Upper lobe of left lung (tissue), 6 donors: ENCODE measurements around the gene NYNRIN. TPM values are rescaled to one million over a fixed set of nuclear protein-coding genes. Genes with fewer than 3 reads are reported as not detected.

ENCODE experiments used
- ATAC-seq, 2 donors: fragments of 200-7000 bp; cut with Tn5 transposase; one replicate each; pipeline ENCODE4 v1.9.1; 2022; ENCODE audit warnings: mild to moderate bottlenecking in 2 of 2, moderate library complexity in 2 of 2; ENCODE audit not compliant: low FRiP score in 2 of 2
- DNase-seq, 2 donors: peaks; one replicate each; pipeline ENCODE4 v3.0.0-alpha.2; 2019 to 2020
- H3K27ac ChIP-seq, 4 donors: fragments of 200-600 bp; sonication (generic); one replicate each; pipeline ENCODE4 v1.5.1; 2016 to 2019
- H3K27me3 ChIP-seq, 4 donors: fragments of 200-600 bp; sonication (generic); one replicate each; pipeline ENCODE4 v1.5.1; 2017 to 2019
- H3K36me3 ChIP-seq, 4 donors: fragments of 200-600 bp; sonication (generic); one replicate each; pipeline ENCODE4 v1.5.1; 2016 to 2019
- H3K4me1 ChIP-seq, 4 donors: fragments of 200-600 bp; sonication (generic); one replicate each; pipeline ENCODE4 v1.5.1; 2018 to 2019
- H3K4me3 ChIP-seq, 4 donors: fragments of 200-600 bp; sonication (generic); one replicate each; pipeline ENCODE4 v1.5.1; 2017 to 2019; ENCODE audit warnings: mild to moderate bottlenecking in 2 of 4, moderate library complexity in 1 of 4
- H3K9me3 ChIP-seq, 4 donors: fragments of 200-600 bp; sonication (generic); one replicate each; pipeline ENCODE4 v1.5.1; 2018 to 2019
- EP300 ChIP-seq, 4 donors: sonication (generic); formaldehyde crosslinking; IDR thresholded peaks; one replicate each; pipeline ENCODE4 v1.5.1; 2017; ENCODE audit warnings: antibody characterized with exemption in 4 of 4, control low read depth in 2 of 4
- POLR2A ChIP-seq, 4 donors: fragments of 450-650 bp; IDR thresholded peaks; one replicate each; pipeline ENCODE4 v1.5.1; 2016 to 2017; ENCODE audit warnings: antibody characterized with exemption in 4 of 4, mild to moderate bottlenecking in 2 of 4
- POLR2AphosphoS5 ChIP-seq, 2 donors: sonication (generic); formaldehyde crosslinking; IDR thresholded peaks; one replicate each; pipeline ENCODE4 v1.5.1; 2017; ENCODE audit warnings: antibody characterized with exemption in 2 of 2
- WGBS, 2 donors: methylation state at CpG; one replicate each; pipeline ENCODE4 v1.1.5; 2017 to 2018; 5-methylcytosine and 5-hydroxymethylcytosine counted together
- total RNA-seq, 6 donors: library from RNA; depleted of rRNA in 4 of 6; stranded (reverse); fragments of >200 nt in 4 of 6; gene quantifications; one replicate each; pipeline versions ENCODE4 v1.1.0 to v1.2.1, GENCODE V29; 2016 to 2021
- TF ChIP-seq, protein P1 (sequence below), 6 experiments: fragments of 450-650 bp in 4 of 6; fragments of 200-600 bp in 2 of 6; sonication (generic) in 2 of 6; IDR thresholded peaks; one replicate each; pipeline ENCODE4 v1.5.1; 2016 to 2019; ENCODE audit warnings: antibody characterized with exemption in 6 of 6
- donor health status: DM: no; HTN: no; CAD: no; lungs with moderate emphysema.
- donor health status: DM: no; HTN: yes; CAD: no; lungs with severe emphysema.

The NYNRIN gene
- total RNA-seq, 6 donors from 2014 or later = 5.5 to 18.7 (median 14.4) TPM

DNA sequence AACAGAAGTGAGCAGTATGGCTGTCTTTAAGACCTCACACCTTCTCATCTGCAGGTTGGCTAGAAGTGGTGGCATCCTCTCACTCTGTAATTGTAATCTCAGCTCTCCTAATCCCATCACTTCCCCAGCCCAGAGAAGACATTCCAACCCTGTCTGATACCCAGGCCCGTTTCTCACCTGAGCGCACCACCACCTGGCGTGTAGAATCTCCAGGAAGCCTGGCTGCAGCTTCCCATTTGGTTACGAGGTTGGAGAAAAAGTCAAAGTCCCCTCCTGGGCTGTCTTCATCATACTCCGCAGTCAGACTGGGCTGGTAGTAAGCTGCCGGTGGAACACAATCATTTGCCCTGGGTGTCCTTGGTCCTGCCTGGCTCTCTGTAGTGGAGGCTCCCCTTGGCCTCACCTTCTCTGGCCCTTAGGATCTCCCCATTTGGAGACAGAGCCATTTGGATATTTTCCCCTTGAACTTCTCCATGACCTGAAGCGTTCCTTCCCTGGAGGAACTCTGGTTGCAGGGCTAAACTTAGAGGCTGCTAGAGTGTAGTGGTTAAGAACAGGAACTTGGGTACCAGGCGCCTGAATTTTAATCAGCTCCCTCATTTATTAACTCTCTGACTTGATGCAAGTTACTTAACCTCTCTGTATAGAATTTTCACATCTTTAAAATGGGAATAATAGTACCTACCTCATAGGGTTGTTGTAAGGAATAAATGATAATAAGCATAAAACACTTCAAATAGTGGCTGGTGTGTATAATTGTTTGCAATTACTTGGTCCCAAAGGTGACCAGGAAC lies 42.0 kb downstream of the NYNRIN start:
- Histone ChIP-seq H3K27me3 (no peaks in the 10 kb centered on the region), H3K4me3 (no peak overlapping the region), H3K27ac (peak overlapping the region in 2 of 4 donors; percentile 59 to 95), H3K9me3 (no peaks in the 10 kb centered on the region), H3K4me1 (peaks cover 43 to 67% (median 48%) of the 10 kb centered on the region in 4 donors), H3K36me3 (peaks cover 13 to 52% (median 44%) of the 10 kb centered on the region in 4 donors)
- no peak for ATAC-seq
- 80 to 83% methylated on average over 8 of the region's 8 CpGs for WGBS, 2 donors
- DNase-seq = no peak
- TF ChIP-seq, protein P1, sequence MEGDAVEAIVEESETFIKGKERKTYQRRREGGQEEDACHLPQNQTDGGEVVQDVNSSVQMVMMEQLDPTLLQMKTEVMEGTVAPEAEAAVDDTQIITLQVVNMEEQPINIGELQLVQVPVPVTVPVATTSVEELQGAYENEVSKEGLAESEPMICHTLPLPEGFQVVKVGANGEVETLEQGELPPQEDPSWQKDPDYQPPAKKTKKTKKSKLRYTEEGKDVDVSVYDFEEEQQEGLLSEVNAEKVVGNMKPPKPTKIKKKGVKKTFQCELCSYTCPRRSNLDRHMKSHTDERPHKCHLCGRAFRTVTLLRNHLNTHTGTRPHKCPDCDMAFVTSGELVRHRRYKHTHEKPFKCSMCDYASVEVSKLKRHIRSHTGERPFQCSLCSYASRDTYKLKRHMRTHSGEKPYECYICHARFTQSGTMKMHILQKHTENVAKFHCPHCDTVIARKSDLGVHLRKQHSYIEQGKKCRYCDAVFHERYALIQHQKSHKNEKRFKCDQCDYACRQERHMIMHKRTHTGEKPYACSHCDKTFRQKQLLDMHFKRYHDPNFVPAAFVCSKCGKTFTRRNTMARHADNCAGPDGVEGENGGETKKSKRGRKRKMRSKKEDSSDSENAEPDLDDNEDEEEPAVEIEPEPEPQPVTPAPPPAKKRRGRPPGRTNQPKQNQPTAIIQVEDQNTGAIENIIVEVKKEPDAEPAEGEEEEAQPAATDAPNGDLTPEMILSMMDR (IDR thresholded peaks at IDR 0.05) = no peak

GRCh38 chr14:24441485-24441884 lies 42.7 kb downstream of the NYNRIN start:
- WGBS, 2 donors = 54 to 60% methylated on average over 5 of the region's 5 CpGs
- peak overlapping the region in 3 of 4 donors; percentile 62 to 72 (median 71) for H3K4me3 ChIP-seq
- H3K27me3 ChIP-seq = no peaks in the 10 kb centered on the region
- ATAC-seq (no peak), DNase-seq (no peak)
- H3K9me3 ChIP-seq = no peaks in the 10 kb centered on the region
- H3K4me1 ChIP-seq = peaks cover 39 to 60% (median 43%) of the 10 kb centered on the region in 4 donors
- peak overlapping the region; percentile 95 to 100 (median 96) for H3K27ac ChIP-seq
- H3K36me3 ChIP-seq = peaks cover 13 to 45% (median 39%) of the 10 kb centered on the region in 4 donors
- no peak for TF ChIP-seq EP300 (IDR thresholded peaks at IDR 0.05)
- TF ChIP-seq POLR2AphosphoS5 (IDR thresholded peaks at IDR 0.05) = no peak
- no peak for TF ChIP-seq POLR2A (IDR thresholded peaks at IDR 0.05)
- TF ChIP-seq, protein P1 (IDR thresholded peaks at IDR 0.05) = no peak

GRCh38 chr14:24441904-24442239 lies 43.1 kb downstream of the NYNRIN start:
- Histone ChIP-seq H3K4me1 (peaks cover 36 to 56% (median 41%) of the 10 kb centered on the region in 4 donors), H3K27me3 (no peaks in the 10 kb centered on the region), H3K4me3 (peak overlapping the region; percentile 25 to 72 (median 66)), H3K9me3 (no peaks in the 10 kb centered on the region), H3K27ac (peak overlapping the region; percentile 95 to 100 (median 96)), H3K36me3 (peaks cover 13 to 44% (median 38%) of the 10 kb centered on the region in 4 donors)
- no peak for TF ChIP-seq EP300 (IDR thresholded peaks at IDR 0.05)
- 0 to 7% methylated on average over 5 to 12 of the region's 12 CpGs for WGBS, 2 donors
- DNase-seq (no peak), ATAC-seq (no peak)

GRCh38 chr14:24442240-24443052 lies 43.6 kb downstream of the NYNRIN start, which contains the start of gene SDR39U1:
TSS of gene SDR39U1 (minus strand) at chr14:24442776. CDS start at chr14:24442769, 7 bp downstream.
- TF ChIP-seq EP300 (IDR thresholded peaks at IDR 0.05) = peak in 1 of 4 donors; percentile 5
- TF ChIP-seq, protein P1 (IDR thresholded peaks at IDR 0.05) = peak in 2 of 6 experiments; percentile 7 to 34
- peak; percentile 85 to 90 for TF ChIP-seq POLR2AphosphoS5 (IDR thresholded peaks at IDR 0.05)
- TF ChIP-seq POLR2A (IDR thresholded peaks at IDR 0.05) = peak; percentile 69 to 92 (median 81)
- H3K9me3 ChIP-seq = no peaks in the 10 kb centered on the region
- WGBS, 2 donors = 0 to 1% methylated on average over 35 to 52 of the region's 52 CpGs
- peak within 1 kb of the TSS; percentile 25 to 72 (median 66) for H3K4me3 ChIP-seq
- H3K36me3 ChIP-seq = peaks cover 7 to 38% (median 35%) of the 10 kb centered on the region in 4 donors
- H3K27me3 ChIP-seq = no peaks in the 10 kb centered on the region
- peaks cover 30 to 51% (median 35%) of the 10 kb centered on the region in 4 donors for H3K4me1 ChIP-seq
- peak; percentile 96 to 97 for DNase-seq
- H3K27ac ChIP-seq = peak within 1 kb of the TSS; percentile 95 to 100 (median 96)
- peak; percentile 97 for ATAC-seq
